GM12892 (cell line): ENCODE measurements around the gene CACHD1.

Source experiments
- POLR2A ChIP-seq: IDR thresholded peaks from 2 replicates; pipeline ENCODE4 v1.6.1; 2011; ENCODE audit warnings: low read depth, low read length, control low read depth
- POLR2AphosphoS5 ChIP-seq: IDR thresholded peaks from 2 replicates; pipeline ENCODE4 v1.6.1; 2011; ENCODE audit warnings: low read depth, low read length, control low read depth
- TAF1 ChIP-seq: IDR thresholded peaks from 2 replicates; pipeline ENCODE4 v1.6.1; 2011; ENCODE audit warnings: low read depth, mild to moderate bottlenecking, control low read depth, low read length, borderline replicate concordance

DNA sequence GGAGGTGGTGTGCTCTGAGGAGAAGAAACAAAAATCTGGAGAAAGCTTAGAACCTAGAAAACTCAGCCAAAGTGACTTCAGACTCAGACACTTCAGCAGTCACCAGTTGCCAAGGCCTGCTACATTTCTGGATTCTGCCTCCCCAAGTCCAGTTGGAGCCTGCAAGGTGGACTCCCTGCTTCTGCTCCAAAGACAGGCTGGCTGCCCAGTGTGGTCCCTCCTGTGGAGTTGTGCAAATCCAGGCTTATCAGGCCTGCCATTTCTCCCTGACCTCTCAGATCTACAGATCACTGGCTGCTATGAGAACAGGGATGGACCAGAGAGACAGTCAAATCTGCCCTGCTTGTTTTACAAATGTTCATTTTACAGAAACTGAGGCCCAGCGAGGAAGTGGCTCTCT lies 9.9 kb downstream of the CACHD1 start:
- TF ChIP-seq POLR2AphosphoS5 = no peak
- TF ChIP-seq POLR2A = no peak
- TF ChIP-seq TAF1 = no peak
